SK-N-SH (cell line): ENCODE results near the gene KCNJ11. TPM values are rescaled to one million over a fixed set of nuclear protein-coding genes. Genes with fewer than 3 reads are reported as not detected.
A peak's percentile ranks its signal among the peaks of the same experiment; 100 is the strongest.

Source experiments
- CTCF ChIA-PET: fragments of 300-600, 350-600 bp; formaldehyde crosslinking; extraction: SDS; loops from one replicate; lab custom pipeline; 2021; lab: Yijun Ruan, JAX
- POLR2A ChIA-PET: fragments of 350-600 bp; sonication (Branson Sonifier 250); formaldehyde crosslinking; extraction: SDS; loops from one replicate; lab custom pipeline; 2020; ENCODE audit warnings: antibody characterized with exemption, inconsistent platforms; lab: Yijun Ruan, JAX
- DNase-seq: peaks from one replicate; pipeline ENCODE4 v3.0.0; 2012
- H2AFZ ChIP-seq: fragments of 200-600 bp; sonication (generic); 2 replicates; pipeline ENCODE4 v1.8.1; 2016; ENCODE audit warnings: antibody characterized with exemption, mild to moderate bottlenecking, low read depth
- H3F3A ChIP-seq: fragments of 200-600 bp; sonication (generic); replicated peaks from 2 replicates; pipeline ENCODE3; 2016; ENCODE audit warnings: antibody characterized with exemption, mild to moderate bottlenecking; ENCODE audit not compliant: insufficient read depth
- H3K27ac ChIP-seq, 2 experiments: fragments of 200-500 bp in 1 of 2; fragments of 200-600 bp in 1 of 2; sonication (Bioruptor generic) in 1 of 2; sonication (generic), shearing (Covaris generic) in 1 of 2; 2 replicates each; pipeline versions ENCODE4 v1.5.1 to v1.6.1; 2014 to 2016; ENCODE audit warnings: low read depth in 2 of 2, inconsistent platforms in 1 of 2, low read length in 1 of 2, mild to moderate bottlenecking in 1 of 2, mixed read lengths in 1 of 2
- H3K27me3 ChIP-seq: fragments of 200-600 bp; sonication (generic), shearing (Covaris generic); 2 replicates; pipeline ENCODE4 v1.6.1; 2016; ENCODE audit warnings: mixed run types; ENCODE audit not compliant: insufficient read depth
- H3K36me3 ChIP-seq, 2 experiments: fragments of 200-500 bp in 1 of 2; fragments of 200-600 bp in 1 of 2; sonication (Bioruptor generic) in 1 of 2; sonication (generic) in 1 of 2; replicated peaks in 1 of 2; 2 replicates each; pipeline versions ENCODE3 to v1.5.1; 2014 to 2016; ENCODE audit warnings: low read length in 1 of 2, mild to moderate bottlenecking in 1 of 2; ENCODE audit not compliant: insufficient read depth in 2 of 2, control insufficient read depth in 1 of 2
- H3K4me1 ChIP-seq, 2 experiments: fragments of 200-500 bp in 1 of 2; fragments of 200-600 bp in 1 of 2; sonication (Bioruptor generic) in 1 of 2; sonication (generic), shearing (Covaris generic) in 1 of 2; 2 replicates each; pipeline versions ENCODE4 v1.5.1 to v1.6.1; 2014 to 2016; ENCODE audit warnings: low read depth in 1 of 2, low read length in 1 of 2, mixed run types in 1 of 2; ENCODE audit not compliant: insufficient read depth in 2 of 2, control insufficient read depth in 1 of 2
- H3K4me2 ChIP-seq: fragments of 200-600 bp; sonication (generic), shearing (Covaris generic); 2 replicates; pipeline ENCODE4 v1.6.1; 2017; ENCODE audit warnings: mixed run types
- H3K4me3 ChIP-seq, 2 experiments: fragments of 200-500 bp in 1 of 2; fragments of 200-600 bp in 1 of 2; sonication (Bioruptor generic) in 1 of 2; sonication (generic), shearing (Covaris generic) in 1 of 2; 2 replicates each; pipeline versions ENCODE4 v1.5.1 to v1.8.1; 2014 to 2016; ENCODE audit warnings: low read depth in 2 of 2, inconsistent platforms in 1 of 2, low read length in 1 of 2, mild to moderate bottlenecking in 1 of 2, mixed read lengths in 1 of 2, moderate library complexity in 1 of 2
- H3K79me2 ChIP-seq: fragments of 200-600 bp; sonication (generic); 2 replicates; pipeline ENCODE4 v1.8.1; 2017; ENCODE audit warnings: mild to moderate bottlenecking; ENCODE audit not compliant: insufficient read depth
- H3K9ac ChIP-seq: fragments of 200-600 bp; sonication (generic); 2 replicates; pipeline ENCODE4 v1.6.1; 2017; ENCODE audit warnings: mixed run types
- H3K9me2 ChIP-seq: fragments of 200-600 bp; sonication (generic); 2 replicates; pipeline ENCODE4 v1.6.1; 2017; ENCODE audit warnings: mixed run types
- H3K9me3 ChIP-seq: fragments of 200-600 bp; sonication (generic); 2 replicates; pipeline ENCODE4 v1.6.1; 2017; ENCODE audit warnings: mixed run types, mild to moderate bottlenecking, moderate library complexity
- H4K20me1 ChIP-seq: fragments of 200-600 bp; sonication (generic); 2 replicates; pipeline ENCODE4 v1.6.1; 2017; ENCODE audit warnings: mild to moderate bottlenecking, mixed run types; ENCODE audit not compliant: insufficient read depth
- ELF1 ChIP-seq: IDR thresholded peaks from 2 replicates; pipeline ENCODE4 v1.4.0; 2012
- EP300 ChIP-seq, 2 experiments: IDR thresholded peaks; 2 replicates each; pipeline versions ENCODE4 v1.4.0 to v1.6.1; 2012; ENCODE audit warnings: borderline replicate concordance in 1 of 2, low read depth in 1 of 2, low read length in 1 of 2
- FOXJ3 ChIP-seq: sonication (generic); formaldehyde crosslinking; IDR thresholded peaks from 2 replicates; pipeline ENCODE4 v1.5.1; 2020; ENCODE audit warnings: mild to moderate bottlenecking, missing genetic modification reagents
- JUND ChIP-seq: IDR thresholded peaks from 2 replicates; pipeline ENCODE4 v1.4.0; 2012
- NFIC ChIP-seq: IDR thresholded peaks from 2 replicates; pipeline ENCODE4 v1.4.0; 2012; ENCODE audit warnings: borderline replicate concordance
- POLR2AphosphoS5 ChIP-seq: IDR thresholded peaks from 2 replicates; pipeline ENCODE4 v1.6.1; 2012; ENCODE audit warnings: low read depth, low read length
- RAD21 ChIP-seq: IDR thresholded peaks from 2 replicates; pipeline ENCODE4 v1.6.1; 2012; ENCODE audit warnings: mild to moderate bottlenecking, low read length
- REST ChIP-seq: IDR thresholded peaks from 2 replicates; pipeline ENCODE4 v1.6.1; 2012; ENCODE audit warnings: mild to moderate bottlenecking, low read depth, low read length, moderate library complexity
- RFX5 ChIP-seq: IDR thresholded peaks from 2 replicates; pipeline ENCODE4 v1.6.1; 2012; ENCODE audit warnings: mild to moderate bottlenecking, improper control_type of control experiment, low read length
- RXRA ChIP-seq: IDR thresholded peaks from 2 replicates; pipeline ENCODE4 v1.4.0; 2012; ENCODE audit warnings: low read depth, mild to moderate bottlenecking, borderline replicate concordance
- SIN3A ChIP-seq: IDR thresholded peaks from 2 replicates; pipeline ENCODE4 v1.6.1; 2012; ENCODE audit warnings: low read depth, mild to moderate bottlenecking, low read length, moderate library complexity, borderline replicate concordance
- SMC3 ChIP-seq: IDR thresholded peaks from 2 replicates; pipeline ENCODE4 v1.6.1; 2012; ENCODE audit warnings: low read depth, low read length, improper control_type of control experiment
- TAF1 ChIP-seq: IDR thresholded peaks from 2 replicates; pipeline ENCODE4 v1.6.1; 2012; ENCODE audit warnings: low read depth, mild to moderate bottlenecking, low read length, moderate library complexity, borderline replicate concordance
- TCF12 ChIP-seq: IDR thresholded peaks from 2 replicates; pipeline ENCODE4 v1.4.0; 2012
- TEAD4 ChIP-seq: IDR thresholded peaks from 2 replicates; pipeline ENCODE4 v1.4.0; 2012; ENCODE audit warnings: mild to moderate bottlenecking, borderline replicate concordance; ENCODE audit not compliant: insufficient read depth
- YY1 ChIP-seq: IDR thresholded peaks from 2 replicates; pipeline ENCODE4 v1.4.0; 2012; ENCODE audit warnings: low read depth, mild to moderate bottlenecking
- WGBS: methylation state at CpG from one replicate; pipeline ENCODE4 v1.1.6; 2017; ENCODE audit warnings: low lambda C conversion rate; 5-methylcytosine and 5-hydroxymethylcytosine counted together
- polyA plus RNA-seq, 3 experiments: library from polyadenylated mRNA; depleted of rRNA; stranded (reverse); fragments of >200 nt; gene quantifications; 2 replicates each; pipeline ENCODE4 v1.2.3, GENCODE V29; 2012
- TF ChIP-seq, protein P1 (sequence below): IDR thresholded peaks from 2 replicates; pipeline ENCODE4 v1.4.0; 2012; ENCODE audit warnings: low read depth, borderline replicate concordance
- TF ChIP-seq, protein P2 (sequence below): fragments of 150-350 bp; IDR thresholded peaks from 2 replicates; pipeline ENCODE4 v1.6.1; 2016; ENCODE audit warnings: mild to moderate bottlenecking, low read depth, low read length
- TF ChIP-seq, protein P3 (sequence below): fragments of 150-350 bp; IDR thresholded peaks from 2 replicates; pipeline ENCODE4 v1.6.1; 2017; ENCODE audit warnings: antibody characterized with exemption, low read length, low read depth, borderline replicate concordance

Gene KCNJ11
- polyA plus RNA-seq, 1 of the 3 experiments (the other 2 are of a cell fraction) = 0.23 TPM

DNA sequence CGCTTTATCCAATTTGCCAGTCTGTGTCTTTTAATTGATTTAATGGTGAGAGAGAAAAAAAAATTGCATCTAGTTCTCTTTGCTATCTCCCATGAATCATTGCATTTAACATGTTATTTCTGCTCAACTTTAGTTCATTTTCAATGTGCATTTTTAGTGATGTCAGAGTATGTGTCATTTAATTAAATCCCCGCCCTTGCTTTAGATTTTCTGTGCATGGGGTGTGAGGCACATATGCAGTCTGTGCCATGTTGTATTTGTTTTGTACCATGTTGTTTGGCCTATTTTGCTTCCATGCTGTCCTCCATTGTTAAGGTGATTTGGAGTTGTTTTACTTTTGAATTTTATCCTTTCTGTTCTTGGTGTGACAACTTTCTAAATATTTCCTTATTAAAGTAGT lies 45.2 kb downstream of the KCNJ11 start:
- POLR2A ChIA-PET = no interaction called here
- Histone ChIP-seq H3F3A (no peaks in the 10 kb centered on the region), H3K4me2 (no peak overlapping the region), H3K9me2 (no peaks in the 10 kb centered on the region), H2AFZ (no peak overlapping the region), H3K9ac (no peak overlapping the region), H3K4me1 (no peaks in the 10 kb centered on the region), H3K4me3 (no peak overlapping the region), H3K36me3 (no peaks in the 10 kb centered on the region), H3K27ac (peak overlapping the region in 1 of 2 experiments; percentile 23; a peak in 2 of 4 replicates), H4K20me1 (no peaks in the 10 kb centered on the region), H3K9me3 (no peaks in the 10 kb centered on the region), H3K79me2 (no peaks in the 10 kb centered on the region), H3K27me3 (no peaks in the 10 kb centered on the region)
- TF ChIP-seq FOXJ3 (CRISPR knock-in tag) (no peak), TEAD4 (no peak), RFX5 (no peak), TAF1 (no peak), EP300 (IDR thresholded peaks at IDR 0.05; ENCODE audit: borderline replicate concordance in 1 of 2, low read depth in 1 of 2, low read length in 1 of 2) (no peak), TCF12 (no peak), JUND (no peak), RXRA (no peak), NFIC (no peak), RAD21 (no peak), SIN3A (no peak), YY1 (no peak), ELF1 (no peak), REST (no peak), SMC3 (no peak), POLR2AphosphoS5 (no peak)
- TF ChIP-seq, protein P1, sequence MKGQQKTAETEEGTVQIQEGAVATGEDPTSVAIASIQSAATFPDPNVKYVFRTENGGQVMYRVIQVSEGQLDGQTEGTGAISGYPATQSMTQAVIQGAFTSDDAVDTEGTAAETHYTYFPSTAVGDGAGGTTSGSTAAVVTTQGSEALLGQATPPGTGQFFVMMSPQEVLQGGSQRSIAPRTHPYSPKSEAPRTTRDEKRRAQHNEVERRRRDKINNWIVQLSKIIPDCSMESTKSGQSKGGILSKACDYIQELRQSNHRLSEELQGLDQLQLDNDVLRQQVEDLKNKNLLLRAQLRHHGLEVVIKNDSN = no peak
- TF ChIP-seq, protein P2, sequence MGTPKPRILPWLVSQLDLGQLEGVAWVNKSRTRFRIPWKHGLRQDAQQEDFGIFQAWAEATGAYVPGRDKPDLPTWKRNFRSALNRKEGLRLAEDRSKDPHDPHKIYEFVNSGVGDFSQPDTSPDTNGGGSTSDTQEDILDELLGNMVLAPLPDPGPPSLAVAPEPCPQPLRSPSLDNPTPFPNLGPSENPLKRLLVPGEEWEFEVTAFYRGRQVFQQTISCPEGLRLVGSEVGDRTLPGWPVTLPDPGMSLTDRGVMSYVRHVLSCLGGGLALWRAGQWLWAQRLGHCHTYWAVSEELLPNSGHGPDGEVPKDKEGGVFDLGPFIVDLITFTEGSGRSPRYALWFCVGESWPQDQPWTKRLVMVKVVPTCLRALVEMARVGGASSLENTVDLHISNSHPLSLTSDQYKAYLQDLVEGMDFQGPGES = no peak
- TF ChIP-seq, protein P3, sequence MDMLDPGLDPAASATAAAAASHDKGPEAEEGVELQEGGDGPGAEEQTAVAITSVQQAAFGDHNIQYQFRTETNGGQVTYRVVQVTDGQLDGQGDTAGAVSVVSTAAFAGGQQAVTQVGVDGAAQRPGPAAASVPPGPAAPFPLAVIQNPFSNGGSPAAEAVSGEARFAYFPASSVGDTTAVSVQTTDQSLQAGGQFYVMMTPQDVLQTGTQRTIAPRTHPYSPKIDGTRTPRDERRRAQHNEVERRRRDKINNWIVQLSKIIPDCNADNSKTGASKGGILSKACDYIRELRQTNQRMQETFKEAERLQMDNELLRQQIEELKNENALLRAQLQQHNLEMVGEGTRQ = no peak
- 98% methylated on average over 2 of the region's 2 CpGs for WGBS
- DNase-seq = no peak
- CTCF ChIA-PET = no interaction called here

Other genes starting within 250 kb of the KCNJ11 start
- 9.3 and 13.3 TPM in 2 replicates for gene PIK3C2A, start 180.7 kb downstream of the KCNJ11 start, polyA plus RNA-seq (2012; rRNA removed)
- gene NUCB2, start 111.9 kb downstream of the KCNJ11 start, polyA plus RNA-seq (2012; rRNA removed) = 23.9 and 25.0 TPM in 2 replicates
- 0.67 and 1.2 TPM in 2 replicates for gene NCR3LG1, start 36.9 kb downstream of the KCNJ11 start, polyA plus RNA-seq (2012; rRNA removed)
- 0.71 and 1.1 TPM in 2 replicates for gene ABCC8, start 88.2 kb upstream of the KCNJ11 start, polyA plus RNA-seq (2012; rRNA removed)
- not detected in 2 replicates for gene USH1C, start 155.8 kb upstream of the KCNJ11 start, polyA plus RNA-seq (2012; rRNA removed)
- gene OTOG, start 158.6 kb upstream of the KCNJ11 start, polyA plus RNA-seq (2012; rRNA removed) = not detected in 2 replicates